H1 (cell line): ENCODE results near the gene PHKG2. TPM values are rescaled to one million over a fixed set of nuclear protein-coding genes. Genes with fewer than 3 reads are reported as not detected.

Experiments used
- BCL11A ChIP-seq, 2 experiments: IDR thresholded peaks; one replicate each; pipeline ENCODE4 v1.6.1; 2011; ENCODE audit warnings: low read depth in 2 of 2, low read length in 2 of 2, mild to moderate bottlenecking in 2 of 2
- CHD1 ChIP-seq: IDR thresholded peaks from 2 replicates; pipeline ENCODE4 v1.6.1; 2012; ENCODE audit warnings: low read depth, low read length, improper control_type of control experiment
- CHD7 ChIP-seq: fragments of 300-600 bp; sonication (generic); IDR thresholded peaks from 2 replicates; pipeline ENCODE4 v1.7.1; 2012; ENCODE audit warnings: low read length, moderate library complexity, mild to moderate bottlenecking, inconsistent platforms; ENCODE audit not compliant: insufficient replicate concordance
- GABPA ChIP-seq: IDR thresholded peaks from 2 replicates; pipeline ENCODE4 v1.6.1; 2011; ENCODE audit warnings: mild to moderate bottlenecking, low read length, moderate library complexity, borderline replicate concordance; ENCODE audit not compliant: insufficient read depth
- MAX ChIP-seq: IDR thresholded peaks from 2 replicates; pipeline ENCODE4 v1.6.1; 2012; ENCODE audit warnings: inconsistent platforms
- NRF1 ChIP-seq: IDR thresholded peaks from 2 replicates; pipeline ENCODE4 v1.6.1; 2011; ENCODE audit warnings: mild to moderate bottlenecking, low read depth, low read length, improper control_type of control experiment
- PHF8 ChIP-seq: fragments of 200-600 bp; sonication (generic); conservative IDR thresholded peaks from 2 replicates; pipeline ENCODE4 v1.7.1; 2012; ENCODE audit warnings: low read depth, mild to moderate bottlenecking, inconsistent platforms, low read length, moderate library complexity
- RAD21 ChIP-seq, 2 experiments: IDR thresholded peaks in 1 of 2; conservative IDR thresholded peaks in 1 of 2; 2 replicates each; pipeline ENCODE4 v1.6.1; 2011; ENCODE audit warnings: low read depth in 2 of 2, low read length in 2 of 2, improper control_type of control experiment in 1 of 2, inconsistent platforms in 1 of 2, mild to moderate bottlenecking in 1 of 2, moderate library complexity in 1 of 2
- SP1 ChIP-seq: IDR thresholded peaks from 2 replicates; pipeline ENCODE4 v1.6.1; 2011; ENCODE audit warnings: low read depth, low read length
- polyA plus RNA-seq, 7 experiments: library from polyadenylated mRNA; depleted of rRNA in 3 of 7; stranded (reverse) in 5 of 7; unstranded in 2 of 7; fragments of >200 nt in 5 of 7; fragments of 200-250 nt in 2 of 7; gene quantifications; 1 replicate in 5 of 7; 2 replicates in 1 of 7; 4 replicates in 1 of 7; pipeline versions ENCODE4 v1.2.1 to v1.2.3, GENCODE V29; 2011 to 2013; ENCODE audit warnings: missing spikeins in 2 of 7, mixed read lengths in 2 of 7
- total RNA-seq: library from RNA; stranded (reverse); fragmentation: NEBNext Ultra II Directional; extraction: Animal tissue kit (Norgen Biotek cat#: 25700); gene quantifications from 2 replicates; pipeline ENCODE4 v1.2.1, GENCODE V29; 2021

The PHKG2 gene
- total and polyA plus RNA-seq, 2 of the 8 experiments (the other 6 are each of a cell fraction or from before 2014, with no cell fraction given) = 36.0 to 53.4 TPM

DNA sequence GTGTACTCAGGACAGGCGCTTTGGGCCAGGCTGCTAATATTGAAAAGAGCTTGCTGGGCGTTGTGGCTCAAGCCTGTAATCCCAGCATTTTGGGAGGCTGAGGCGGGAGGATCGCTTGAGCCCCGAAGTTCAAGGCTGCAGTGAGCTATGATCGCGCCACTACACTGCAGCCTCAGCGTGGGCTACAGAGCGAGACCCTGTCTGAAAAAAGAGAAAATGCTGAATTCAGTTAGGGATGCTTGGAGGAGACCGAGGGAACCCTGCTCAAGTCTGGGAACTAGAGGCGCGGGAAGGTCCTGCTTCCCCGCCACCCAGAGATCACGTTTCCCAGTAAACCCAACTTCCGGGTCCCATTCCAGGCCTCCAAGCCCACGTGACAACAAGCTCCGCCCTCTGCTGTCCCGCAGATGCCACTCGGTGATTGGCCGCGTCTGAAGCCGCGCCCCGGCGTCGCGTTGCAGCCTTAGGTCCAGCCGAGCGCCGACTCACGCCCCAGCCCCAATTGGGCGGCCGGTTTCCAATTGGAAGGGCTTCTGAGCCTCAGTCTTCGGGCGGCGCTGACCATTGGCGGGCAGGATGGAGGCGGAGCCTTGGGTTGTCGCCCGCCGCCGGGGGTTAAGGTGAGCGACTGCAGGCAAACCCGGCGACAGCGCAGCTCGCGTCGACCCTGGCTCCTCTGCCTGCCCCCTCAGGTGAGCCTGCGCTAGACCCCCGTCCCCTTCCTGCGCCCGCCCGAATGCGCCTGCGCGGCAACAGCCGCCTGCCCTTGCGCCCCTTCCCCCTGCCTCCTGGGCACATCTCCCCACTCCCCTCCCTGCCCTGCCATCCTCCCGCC, at the start of gene PHKG2 (continued):
- no peak for TF ChIP-seq CHD7
- no peak for TF ChIP-seq CHD1
- peak; percentile 64 for TF ChIP-seq MAX
- TF ChIP-seq NRF1 = peak; percentile 43
- TF ChIP-seq RAD21 (IDR thresholded peaks at IDR 0.05 in 1 of 2, conservative IDR thresholded peaks at IDR 0.05 in 1 of 2; ENCODE audit: low read depth in 2 of 2, low read length in 2 of 2) = no peak
- peak; percentile 80 for TF ChIP-seq SP1
- TF ChIP-seq BCL11A (IDR thresholded peaks at IDR 0.05; ENCODE audit: low read depth in 2 of 2, low read length in 2 of 2) = no peak
- no peak for TF ChIP-seq GABPA
- TF ChIP-seq PHF8 = peak; percentile 38; the same call in 1 of the 2 replicates
